ENCODE measurements around the gene NKTR. TPM values are rescaled to one million over a fixed set of nuclear protein-coding genes. Genes with fewer than 3 reads are reported as not detected.

The NKTR gene
- total and polyA plus RNA-seq, 2 experiments from 2014 or later = 26.0 to 32.6 TPM

- Histone ChIP-seq H3K9me2 (ENCODE audit: insufficient read depth) (no peaks in the 10 kb centered on the region), H3K4me2 (ENCODE audit: unreplicated experiment) (no peak overlapping the region), H3K27me3 (replicated peaks; ENCODE audit: insufficient read depth) (no peaks in the 10 kb centered on the region), H3K4me1 (ENCODE audit: insufficient read depth) (peaks cover 13% of the 10 kb centered on the region), H3K79me2 (ENCODE audit: insufficient read depth) (no peaks in the 10 kb centered on the region), H3K9me3 (ENCODE audit: low read depth) (no peaks in the 10 kb centered on the region), H3K9ac (no peak overlapping the region), H3K27ac (no peak overlapping the region), H4K20me1 (ENCODE audit: insufficient read depth) (no peaks in the 10 kb centered on the region), H3K36me3 (ENCODE audit: low read depth) (no peaks in the 10 kb centered on the region), H2AFZ (no peak overlapping the region), H3F3A (ENCODE audit: insufficient read depth) (peaks cover 14% of the 10 kb centered on the region), H3K4me3 (no peak overlapping the region)
- TF ChIP-seq EZH2phosphoT487 (IDR thresholded peaks at IDR 0.05; ENCODE audit: insufficient read depth, low read depth) (no peak), EZH2 (IDR thresholded peaks at IDR 0.05; ENCODE audit: insufficient read depth, poor library complexity, severe bottlenecking) (no peak)
- 71 to 82% methylated on average over 2 of the region's 2 CpGs for WGBS, 2 experiments (ENCODE audit: low coverage in 1 of 2, low lambda C conversion rate in 2 of 2, missing lambda C conversion rate in 2 of 2)
- DNase-seq = no peak
- in situ Hi-C loops (cut with MboI) = no loop called here
These were observed 75.4 kb downstream of the NKTR start for GRCh38 chr3:42675909-42676308.

GRCh38 chr3:42678447-42678846 is 78.0 kb downstream of the NKTR start:
- no peaks in the 10 kb centered on the region for H3K36me3 ChIP-seq (ENCODE audit: low read depth)
- TF ChIP-seq EZH2 (IDR thresholded peaks at IDR 0.05; ENCODE audit: insufficient read depth, poor library complexity, severe bottlenecking) (no peak), EZH2phosphoT487 (IDR thresholded peaks at IDR 0.05; ENCODE audit: insufficient read depth, low read depth) (no peak)
- H3K9ac ChIP-seq = no peak overlapping the region
- H3K4me2 ChIP-seq (ENCODE audit: unreplicated experiment) = no peak overlapping the region
- H3F3A ChIP-seq (ENCODE audit: insufficient read depth) = peaks cover 17% of the 10 kb centered on the region
- peaks cover 25% of the 10 kb centered on the region for H3K4me1 ChIP-seq (ENCODE audit: insufficient read depth)
- 83 to 86% methylated on average over 2 of the region's 2 CpGs for WGBS, 2 experiments (ENCODE audit: low coverage in 1 of 2, low lambda C conversion rate in 2 of 2, missing lambda C conversion rate in 2 of 2)
- DNase-seq = no peak
- H3K9me3 ChIP-seq (ENCODE audit: low read depth) = no peaks in the 10 kb centered on the region
- no peaks in the 10 kb centered on the region for H4K20me1 ChIP-seq (ENCODE audit: insufficient read depth)
- H3K9me2 ChIP-seq (ENCODE audit: insufficient read depth) = no peaks in the 10 kb centered on the region
- no peak overlapping the region for H3K4me3 ChIP-seq
- no peak overlapping the region for H2AFZ ChIP-seq
- H3K79me2 ChIP-seq (ENCODE audit: insufficient read depth) = no peaks in the 10 kb centered on the region
- in situ Hi-C loops (cut with MboI) = no loop called here
- H3K27me3 ChIP-seq (replicated peaks; ENCODE audit: insufficient read depth) = no peaks in the 10 kb centered on the region
- H3K27ac ChIP-seq = no peak overlapping the region

GRCh38 chr3:42680271-42680670 is 79.8 kb downstream of the NKTR start:
- H3K9me3 ChIP-seq (ENCODE audit: low read depth) = no peaks in the 10 kb centered on the region
- H4K20me1 ChIP-seq (ENCODE audit: insufficient read depth) = no peaks in the 10 kb centered on the region
- H3K9ac ChIP-seq = no peak overlapping the region
- no peaks in the 10 kb centered on the region for H3K36me3 ChIP-seq (ENCODE audit: low read depth)
- peaks cover 32% of the 10 kb centered on the region for H3K4me1 ChIP-seq (ENCODE audit: insufficient read depth)
- H2AFZ ChIP-seq = no peak overlapping the region
- TF ChIP-seq EZH2 (IDR thresholded peaks at IDR 0.05; ENCODE audit: insufficient read depth, poor library complexity, severe bottlenecking) (no peak), EZH2phosphoT487 (IDR thresholded peaks at IDR 0.05; ENCODE audit: insufficient read depth, low read depth) (no peak)
- H3K4me3 ChIP-seq = no peak overlapping the region
- H3K79me2 ChIP-seq (ENCODE audit: insufficient read depth) = no peaks in the 10 kb centered on the region
- 70 to 80% methylated on average over 1 of the region's 1 CpG for WGBS, 2 experiments (ENCODE audit: low coverage in 1 of 2, low lambda C conversion rate in 2 of 2, missing lambda C conversion rate in 2 of 2)
- H3K4me2 ChIP-seq (ENCODE audit: unreplicated experiment) = peak overlapping the region; percentile 45
- H3K27ac ChIP-seq = no peak overlapping the region
- in situ Hi-C loops (cut with MboI) = no loop called here
- peak; percentile 78 for DNase-seq
- peaks cover 17% of the 10 kb centered on the region for H3F3A ChIP-seq (ENCODE audit: insufficient read depth)
- no peaks in the 10 kb centered on the region for H3K27me3 ChIP-seq (replicated peaks; ENCODE audit: insufficient read depth)
- no peaks in the 10 kb centered on the region for H3K9me2 ChIP-seq (ENCODE audit: insufficient read depth)

- in situ Hi-C loops (cut with MboI) = no loop called here
- H3K79me2 ChIP-seq (ENCODE audit: insufficient read depth) = no peaks in the 10 kb centered on the region
- no peaks in the 10 kb centered on the region for H3K27me3 ChIP-seq (replicated peaks; ENCODE audit: insufficient read depth)
- no peak for TF ChIP-seq EZH2 (IDR thresholded peaks at IDR 0.05; ENCODE audit: insufficient read depth, poor library complexity, severe bottlenecking)
- no peak for TF ChIP-seq EZH2phosphoT487 (IDR thresholded peaks at IDR 0.05; ENCODE audit: insufficient read depth, low read depth)
- peak overlapping the region; percentile 45 for H3K4me2 ChIP-seq (ENCODE audit: unreplicated experiment)
- peak; percentile 56 for DNase-seq
- no peaks in the 10 kb centered on the region for H3K9me3 ChIP-seq (ENCODE audit: low read depth)
- H3K9ac ChIP-seq = no peak overlapping the region
- no peaks in the 10 kb centered on the region for H3K36me3 ChIP-seq (ENCODE audit: low read depth)
- H3K4me1 ChIP-seq (ENCODE audit: insufficient read depth) = peaks cover 32% of the 10 kb centered on the region
- no peak overlapping the region for H3K27ac ChIP-seq
- H2AFZ ChIP-seq = no peak overlapping the region
- no peaks in the 10 kb centered on the region for H3K9me2 ChIP-seq (ENCODE audit: insufficient read depth)
- peaks cover 17% of the 10 kb centered on the region for H3F3A ChIP-seq (ENCODE audit: insufficient read depth)
- WGBS, 2 experiments (ENCODE audit: low coverage in 1 of 2, low lambda C conversion rate in 2 of 2, missing lambda C conversion rate in 2 of 2) = 85% methylated on average over 4 of the region's 4 CpGs
- no peaks in the 10 kb centered on the region for H4K20me1 ChIP-seq (ENCODE audit: insufficient read depth)
- no peak overlapping the region for H3K4me3 ChIP-seq
These were observed 80.3 kb downstream of the NKTR start for GRCh38 chr3:42680806-42681205.

Data from GM23248 (cell line).